ENCODE measurements around the gene ACOX3.

GRCh38 chr4:8472689-8473197 is 32.2 kb upstream of the ACOX3 start:
- TF ChIP-seq CTCF (IDR thresholded peaks at IDR 0.05; ENCODE audit: low read length) (no peak), EZH2 (IDR thresholded peaks at IDR 0.05; ENCODE audit: borderline replicate concordance, low read length) (no peak)
